Bronchial epithelial cell (primary cell): ENCODE results near the gene GRID2. TPM values are rescaled to one million over a fixed set of nuclear protein-coding genes. Genes with fewer than 3 reads are reported as not detected.

Experiments
- DNase-seq: peaks from one replicate; pipeline ENCODE4 v3.0.0-alpha.2; 2010; ENCODE audit warnings: low read depth
- FAIRE-seq: peaks from 2 replicates; lab custom pipeline; 2011; peaks lifted over from hg19 to GRCh38; lab: Jason Lieb, UNC
- H3K27me3 ChIP-seq: 2 replicates; pipeline ENCODE4 v1.5.1; 2011; ENCODE audit warnings: low read length; ENCODE audit not compliant: control insufficient read depth, insufficient read depth
- H3K36me3 ChIP-seq: 2 replicates; pipeline ENCODE4 v1.5.1; 2011; ENCODE audit warnings: low read length; ENCODE audit not compliant: control insufficient read depth, insufficient read depth
- H3K4me3 ChIP-seq: 2 replicates; pipeline ENCODE4 v1.5.1; 2011; ENCODE audit warnings: mild to moderate bottlenecking, low read depth, low read length, control low read depth
- CTCF ChIP-seq: IDR thresholded peaks from 2 replicates; pipeline ENCODE4 v1.5.1; 2011; ENCODE audit warnings: mild to moderate bottlenecking, moderate library complexity, low read length, control low read depth, inconsistent platforms; ENCODE audit not compliant: insufficient read depth, severe bottlenecking
- total RNA-seq: library from RNA; depleted of rRNA; stranded (reverse); fragments of >200 nt; gene quantifications from 2 replicates; pipeline ENCODE4 v1.2.1, GENCODE V29; 2014

Gene GRID2
- total RNA-seq, 1 donor from 2014 or later = not detected

GRCh38 chr4:92551616-92552015, 247.8 kb downstream of the GRID2 start:
- H3K27me3 ChIP-seq = no peaks in the 10 kb centered on the region
- H3K4me3 ChIP-seq = no peak overlapping the region
- no peak for FAIRE-seq
- H3K36me3 ChIP-seq = no peaks in the 10 kb centered on the region
- TF ChIP-seq CTCF = no peak
- DNase-seq = no peak

- no peak for TF ChIP-seq CTCF
- Histone ChIP-seq H3K27me3 (no peaks in the 10 kb centered on the region), H3K36me3 (no peaks in the 10 kb centered on the region), H3K4me3 (no peak overlapping the region)
- FAIRE-seq = no peak
- DNase-seq = no peak
Observed at GRCh38 chr4:92566269-92566668, 262.5 kb downstream of the GRID2 start.

GRCh38 chr4:92580816-92581215, 277.1 kb downstream of the GRID2 start:
- no peak for DNase-seq
- Histone ChIP-seq H3K27me3 (no peaks in the 10 kb centered on the region), H3K4me3 (no peak overlapping the region), H3K36me3 (no peaks in the 10 kb centered on the region)
- no peak for TF ChIP-seq CTCF
- no peak for FAIRE-seq

GRCh38 chr4:92599044-92599443, 295.3 kb downstream of the GRID2 start:
- no peak for TF ChIP-seq CTCF
- Histone ChIP-seq H3K36me3 (no peaks in the 10 kb centered on the region), H3K4me3 (no peak overlapping the region), H3K27me3 (no peaks in the 10 kb centered on the region)
- DNase-seq (peak; percentile 97), FAIRE-seq (no peak)

- FAIRE-seq (no peak), DNase-seq (no peak)
- TF ChIP-seq CTCF = no peak
- no peak overlapping the region for H3K4me3 ChIP-seq
- no peaks in the 10 kb centered on the region for H3K27me3 ChIP-seq
- no peaks in the 10 kb centered on the region for H3K36me3 ChIP-seq
Observed at GRCh38 chr4:92600638-92601037, 296.9 kb downstream of the GRID2 start.

GRCh38 chr4:92606227-92606626, 302.5 kb downstream of the GRID2 start:
- Histone ChIP-seq H3K27me3 (no peaks in the 10 kb centered on the region), H3K36me3 (no peaks in the 10 kb centered on the region), H3K4me3 (no peak overlapping the region)
- TF ChIP-seq CTCF = no peak
- DNase-seq = no peak
- no peak for FAIRE-seq
